ENCODE results near the gene TMEM156. TPM values are rescaled to one million over a fixed set of nuclear protein-coding genes. Genes with fewer than 3 reads are reported as not detected.
"Not testable (repeated sequence)": the region's sequence is repeated elsewhere in the genome, so short reads cannot be mapped to it uniquely, and the experiment has no call there.

Gene TMEM156
- total RNA-seq, 2 donors from 2014 or later = not detected

- WGBS, 2 experiments (ENCODE audit: insufficient coverage in 1 of 2, insufficient read length in 1 of 2) = 79% methylated on average over 2 of the region's 2 CpGs; no CpG with 5 or more reads in 1 of the 2 experiments
- H3K27me3 ChIP-seq (ENCODE audit: control insufficient read depth, insufficient read depth, low read length, poor library complexity, severe bottlenecking) = no peaks in the 10 kb centered on the region
- Mint-ChIP-seq H3K27me3 (ENCODE audit: insufficient read depth) (no peaks in the 10 kb centered on the region), H3K4me3 (no peak overlapping the region), H3K36me3 (ENCODE audit: low read depth) (no peaks in the 10 kb centered on the region), H3K4me1 (no peaks in the 10 kb centered on the region), H3K27ac (no peak overlapping the region), H3K9me3 (peaks cover 7% of the 10 kb centered on the region)
- DNase-seq = no peak
- H3K9ac ChIP-seq (ENCODE audit: extremely low read depth, low read length, poor library complexity, severe bottlenecking) = no peak overlapping the region
- no peak overlapping the region for H3K4me3 ChIP-seq (ENCODE audit: low read length)
- no peak for TF ChIP-seq CTCF (conservative IDR thresholded peaks at IDR 0.05)
- no peaks in the 10 kb centered on the region for H3K4me1 ChIP-seq (ENCODE audit: control insufficient read depth, insufficient read depth, low read length)
- no peaks in the 10 kb centered on the region for H3K36me3 ChIP-seq (ENCODE audit: control insufficient read depth, insufficient read depth, low read length)
- no peak overlapping the region for H3K27ac ChIP-seq (ENCODE audit: low read depth, low read length)
- peaks cover 2% of the 10 kb centered on the region for H3K9me3 ChIP-seq (ENCODE audit: control insufficient read depth, low read length)
These were observed 27.5 kb downstream of the TMEM156 start for GRCh38 chr4:39004758-39005157.

- peaks cover 14% of the 10 kb centered on the region for H3K9me3 Mint-ChIP-seq
- H3K27me3 Mint-ChIP-seq (ENCODE audit: insufficient read depth); H3K4me1 Mint-ChIP-seq; H3K36me3 Mint-ChIP-seq (ENCODE audit: low read depth); H3K4me1 ChIP-seq (ENCODE audit: control insufficient read depth, insufficient read depth, low read length); H3K9ac ChIP-seq (ENCODE audit: extremely low read depth, low read length, poor library complexity, severe bottlenecking); H3K27ac ChIP-seq (ENCODE audit: low read depth, low read length); H3K4me3 Mint-ChIP-seq; DNase-seq; H3K27ac Mint-ChIP-seq; H3K9me3 ChIP-seq (ENCODE audit: control insufficient read depth, low read length); H3K4me3 ChIP-seq (ENCODE audit: low read length); H3K36me3 ChIP-seq (ENCODE audit: control insufficient read depth, insufficient read depth, low read length); H3K27me3 ChIP-seq (ENCODE audit: control insufficient read depth, insufficient read depth, low read length, poor library complexity, severe bottlenecking): not testable (repeated sequence)
- 78% methylated on average over 2 of the region's 4 CpGs; no CpG with 5 or more reads in 1 of the 2 experiments for WGBS, 2 experiments (ENCODE audit: insufficient coverage in 1 of 2, insufficient read length in 1 of 2)
These were observed 30.2 kb downstream of the TMEM156 start for GRCh38 chr4:39002058-39002457.

- peaks cover 14% of the 10 kb centered on the region for H3K9me3 Mint-ChIP-seq
- TF ChIP-seq CTCF (conservative IDR thresholded peaks at IDR 0.05) = no peak
- Histone ChIP-seq H3K9me3 (ENCODE audit: control insufficient read depth, low read length) (peaks cover 7% of the 10 kb centered on the region), H3K27ac (ENCODE audit: low read depth, low read length) (no peak overlapping the region), H3K36me3 (ENCODE audit: control insufficient read depth, insufficient read depth, low read length) (no peaks in the 10 kb centered on the region), H3K27me3 (ENCODE audit: control insufficient read depth, insufficient read depth, low read length, poor library complexity, severe bottlenecking) (no peaks in the 10 kb centered on the region), H3K4me1 (ENCODE audit: control insufficient read depth, insufficient read depth, low read length) (no peaks in the 10 kb centered on the region), H3K4me3 (ENCODE audit: low read length) (no peak overlapping the region), H3K9ac (ENCODE audit: extremely low read depth, low read length, poor library complexity, severe bottlenecking) (no peak overlapping the region)
- no peak overlapping the region for H3K27ac Mint-ChIP-seq
- H3K36me3 Mint-ChIP-seq (ENCODE audit: low read depth) = no peaks in the 10 kb centered on the region
- WGBS, 2 experiments (ENCODE audit: insufficient coverage in 1 of 2, insufficient read length in 1 of 2) = 96% methylated on average over 2 of the region's 2 CpGs; no CpG with 5 or more reads in 1 of the 2 experiments
- no peak overlapping the region for H3K4me3 Mint-ChIP-seq
- DNase-seq = no peak
- H3K4me1 Mint-ChIP-seq = no peaks in the 10 kb centered on the region
- H3K27me3 Mint-ChIP-seq (ENCODE audit: insufficient read depth) = no peaks in the 10 kb centered on the region
These were observed 36.6 kb downstream of the TMEM156 start for GRCh38 chr4:38995660-38996005.

- H3K9me3 Mint-ChIP-seq = peaks cover 1% of the 10 kb centered on the region
- H3K4me3 ChIP-seq (ENCODE audit: low read length) = no peak overlapping the region
- no peak overlapping the region for H3K9ac ChIP-seq (ENCODE audit: extremely low read depth, low read length, poor library complexity, severe bottlenecking)
- no peaks in the 10 kb centered on the region for H3K27me3 ChIP-seq (ENCODE audit: control insufficient read depth, insufficient read depth, low read length, poor library complexity, severe bottlenecking)
- no peaks in the 10 kb centered on the region for H3K4me1 Mint-ChIP-seq
- H3K36me3 Mint-ChIP-seq (ENCODE audit: low read depth) = no peaks in the 10 kb centered on the region
- H3K36me3 ChIP-seq (ENCODE audit: control insufficient read depth, insufficient read depth, low read length) = no peaks in the 10 kb centered on the region
- no peak overlapping the region for H3K4me3 Mint-ChIP-seq
- DNase-seq = no peak
- TF ChIP-seq CTCF (conservative IDR thresholded peaks at IDR 0.05) = no peak
- H3K4me1 ChIP-seq (ENCODE audit: control insufficient read depth, insufficient read depth, low read length) = no peaks in the 10 kb centered on the region
- no peaks in the 10 kb centered on the region for H3K27me3 Mint-ChIP-seq (ENCODE audit: insufficient read depth)
- 94 to 97% methylated on average over 3 to 4 of the region's 4 CpGs for WGBS, 2 experiments (ENCODE audit: insufficient coverage in 1 of 2, insufficient read length in 1 of 2)
- no peaks in the 10 kb centered on the region for H3K9me3 ChIP-seq (ENCODE audit: control insufficient read depth, low read length)
- H3K27ac ChIP-seq (ENCODE audit: low read depth, low read length) = no peak overlapping the region
- H3K27ac Mint-ChIP-seq = no peak overlapping the region
These were observed 38.1 kb downstream of the TMEM156 start for GRCh38 chr4:38994135-38994534.

All from endodermal cell (in vitro differentiated cells).